ENCODE measurements around the gene ADIPOR1. TPM values are rescaled to one million over a fixed set of nuclear protein-coding genes. Genes with fewer than 3 reads are reported as not detected.
A peak's percentile ranks its signal among the peaks of the same experiment; 100 is the strongest.
"Not testable (repeated sequence)": the region's sequence is repeated elsewhere in the genome, so short reads cannot be mapped to it uniquely, and the experiment has no call there.

ADIPOR1 gene
- 10 to 100 TPM; 75.2 to 76.6 TPM for total RNA-seq

GRCh38 chr1:202957733-202958543 lies at the start of gene ADIPOR1:
Gene ADIPOR1 (minus strand): TSS chr1:202958312. CDS start chr1:202951070, 7,242 bp downstream.
- POLR2A ChIA-PET: no interaction called here
- no peaks in the 10 kb centered on the region for H3K27me3 Mint-ChIP-seq
- peak within 1 kb of the TSS; percentile 81 for H3K4me3 Mint-ChIP-seq
- DNase-seq: peak; percentile 96
- peaks cover 46% of the 10 kb centered on the region for H3K4me1 Mint-ChIP-seq (ENCODE audit: low read depth)
- H3K27ac Mint-ChIP-seq: peak within 1 kb of the TSS; percentile 64
- no peaks in the 10 kb centered on the region for H3K9me3 Mint-ChIP-seq
- H3K36me3 Mint-ChIP-seq: peaks cover 6% of the 10 kb centered on the region
- intact Hi-C loops (cut with micrococcal nuclease): loop anchor here (2.0 to 5.0 kb wide), 2 partner anchors 31 to 694 kb away; partner anchors contain the start of gene KLHL12
- CTCF ChIA-PET: no interaction called here

DNA sequence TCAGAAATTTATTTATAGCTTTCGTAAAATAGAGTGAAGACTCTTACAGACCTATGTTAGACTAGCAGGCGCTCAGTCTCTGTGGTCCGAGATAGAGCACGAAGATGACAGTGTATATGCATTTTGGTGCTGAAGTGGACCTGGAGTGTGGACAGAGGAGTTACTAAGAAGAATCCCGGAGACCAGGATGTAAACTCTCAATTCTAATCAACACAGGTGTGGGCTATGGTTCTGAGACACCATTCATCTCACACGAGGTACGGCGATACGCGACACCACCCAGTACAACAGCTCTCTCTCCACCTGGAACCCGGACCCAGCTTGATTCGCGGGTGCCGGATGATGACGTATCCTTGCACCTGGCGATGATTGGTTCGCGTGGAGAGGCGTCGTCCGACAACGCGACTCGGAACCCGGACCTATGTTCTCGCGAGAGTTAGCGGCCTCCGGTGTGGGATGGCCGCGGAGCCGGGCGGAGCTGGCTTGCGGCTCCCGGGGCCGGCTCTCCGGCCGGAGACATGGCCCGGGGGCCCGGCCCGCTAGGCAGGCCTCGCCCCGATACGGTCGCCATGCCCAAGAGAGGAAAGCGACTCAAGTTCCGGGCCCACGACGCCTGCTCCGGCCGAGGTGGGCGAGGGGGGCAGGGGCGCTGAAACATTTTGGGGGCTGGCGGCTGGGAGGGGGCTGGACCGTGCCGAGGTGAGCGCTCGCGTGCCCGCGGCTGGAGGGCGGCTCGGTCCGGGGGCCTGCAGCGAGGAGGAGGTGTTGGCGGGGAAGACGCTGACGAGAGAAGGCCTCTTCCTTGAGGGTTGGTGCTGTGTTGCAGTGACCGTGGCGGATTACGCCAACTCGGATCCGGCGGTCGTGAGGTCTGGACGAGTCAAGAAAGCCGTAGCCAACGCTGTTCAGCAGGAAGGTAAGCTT lies 49.1 kb upstream of the ADIPOR1 start, which contains the start of gene TMEM183A:
Gene TMEM183A (plus strand): TSS at position 427 of the 924 bp plus-strand sequence. CDS start 92 bp downstream, at position 519.
- Mint-ChIP-seq H3K4me1 (ENCODE audit: low read depth) (peaks cover 24% of the 10 kb centered on the region), H3K36me3 (peaks cover 18% of the 10 kb centered on the region), H3K9me3 (no peaks in the 10 kb centered on the region), H3K27ac (peak within 1 kb of the TSS; percentile 96), H3K4me3 (peak within 1 kb of the TSS; percentile 80), H3K27me3 (no peaks in the 10 kb centered on the region)
- ChIA-PET POLR2A (interaction anchor here (0.6 to 2.4 kb wide), 13 partner anchors 8 to 665 kb away, joined by 3 to 12 read pairs (median 4); partner anchors contain the start of genes KLHL12, PCAT6, PPFIA4 and RABIF), CTCF (interaction anchor here (1.0 to 5.1 kb wide), 8 partner anchors 8 to 262 kb away, joined by 3 to 24 read pairs (median 5); partner anchors contain the start of gene KLHL12)
- DNase-seq: peak; percentile 97
- intact Hi-C loops (cut with micrococcal nuclease): loop anchor here (1.0 to 10.0 kb wide), 5 partner anchors 19 to 1488 kb away; partner anchors contain the start of genes PIK3C2B, PPFIA4 and RABIF

DNA sequence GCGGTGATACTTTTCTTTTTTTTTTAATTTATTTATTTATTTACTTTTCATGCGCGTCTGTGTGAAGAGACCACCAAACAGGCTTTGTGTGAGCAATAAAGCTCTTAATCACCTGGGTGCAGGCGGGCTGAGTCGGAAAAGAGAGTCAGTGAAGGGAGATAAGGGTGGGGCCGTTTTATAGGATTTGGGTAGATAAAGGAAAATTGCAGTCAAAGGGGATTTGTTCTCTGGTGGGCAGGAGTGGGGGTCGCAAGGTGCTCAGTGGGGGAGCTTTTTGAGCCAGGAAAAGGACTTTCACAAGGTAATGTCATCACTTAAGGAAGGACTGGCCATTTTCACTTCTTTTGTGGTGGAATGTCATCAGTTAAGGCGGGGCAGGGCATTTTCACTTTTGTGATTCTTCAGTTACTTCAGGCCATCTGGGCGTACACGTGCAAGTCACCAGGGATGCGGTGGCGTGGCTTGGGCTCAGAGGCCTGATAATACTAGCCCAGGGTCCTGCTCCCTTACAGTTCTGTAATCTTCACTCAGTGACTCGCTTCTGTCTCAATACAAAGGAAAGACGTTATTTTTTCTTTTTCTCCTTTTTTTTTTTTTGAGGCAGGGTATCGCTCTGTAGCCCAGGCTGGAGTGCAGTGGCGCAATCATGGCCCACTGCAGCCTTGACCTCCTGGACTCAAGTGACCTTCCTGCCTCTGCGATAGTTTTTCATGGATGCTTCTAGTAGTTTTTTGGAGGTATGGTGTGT lies 47.5 kb upstream of the ADIPOR1 start:
- H3K9me3 Mint-ChIP-seq, H3K27me3 Mint-ChIP-seq, DNase-seq: not testable (repeated sequence)
- intact Hi-C loops (cut with micrococcal nuclease): loop anchor here (2.0 to 10.0 kb wide), 2 partner anchors 199 to 1489 kb away; partner anchors contain the start of gene PIK3C2B
- H3K4me1 Mint-ChIP-seq (ENCODE audit: low read depth): peaks cover 20% of the 10 kb centered on the region
- CTCF ChIA-PET: interaction anchor here (0.6 to 1.6 kb wide), 7 partner anchors 27 to 337 kb away, joined by 3 to 8 read pairs (median 3); partner anchors contain the start of gene KLHL12
- POLR2A ChIA-PET: interaction anchor here (1.0 to 1.2 kb wide), 2 partner anchors 10 to 316 kb away, joined by 3 read pairs; no protein-coding TSS in a partner anchor
- H3K27ac Mint-ChIP-seq: peak overlapping the region; percentile 96
- H3K36me3 Mint-ChIP-seq: peaks cover 13% of the 10 kb centered on the region
- H3K4me3 Mint-ChIP-seq: peak overlapping the region; percentile 80

DNA sequence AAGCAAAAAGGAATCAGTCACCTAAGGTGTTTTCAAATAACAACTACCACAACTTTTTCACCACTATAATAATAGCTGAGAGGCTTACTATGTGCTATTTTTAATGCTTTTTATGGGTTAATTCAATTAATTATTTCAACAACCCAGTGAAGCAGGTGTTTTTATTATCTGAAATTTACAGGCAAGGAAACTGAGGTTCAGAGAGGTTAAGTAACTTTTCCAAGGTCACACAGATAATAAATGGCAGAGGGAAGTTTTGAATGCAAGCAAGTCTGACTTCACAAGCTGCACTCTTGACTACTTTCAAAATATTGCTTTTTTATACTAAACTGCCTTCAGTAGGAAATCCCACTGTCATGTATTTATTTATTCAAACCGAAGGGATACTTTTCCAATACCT lies 44.8 kb upstream of the ADIPOR1 start:
- H3K4me3 Mint-ChIP-seq: no peak overlapping the region
- no peaks in the 10 kb centered on the region for H3K9me3 Mint-ChIP-seq
- H3K36me3 Mint-ChIP-seq: peaks cover 4% of the 10 kb centered on the region
- H3K27ac Mint-ChIP-seq: no peak overlapping the region
- ChIA-PET POLR2A (no interaction called here), CTCF (no interaction called here)
- H3K27me3 Mint-ChIP-seq: peaks cover 3% of the 10 kb centered on the region
- intact Hi-C loops (cut with micrococcal nuclease): loop anchor here (10.0 kb wide), 1 partner anchor 1492 kb away; the partner anchor contains the start of gene PIK3C2B
- peaks cover 16% of the 10 kb centered on the region for H3K4me1 Mint-ChIP-seq (ENCODE audit: low read depth)
- no peak for DNase-seq

GRCh38 chr1:203001986-203002385 lies 43.9 kb upstream of the ADIPOR1 start:
- intact Hi-C loops (cut with micrococcal nuclease): loop anchor here (10.0 kb wide), 1 partner anchor 1493 kb away; the partner anchor contains the start of gene PIK3C2B
- H3K36me3 Mint-ChIP-seq: peaks cover 2% of the 10 kb centered on the region
- POLR2A ChIA-PET: no interaction called here
- H3K4me3 Mint-ChIP-seq: no peak overlapping the region
- no peak overlapping the region for H3K27ac Mint-ChIP-seq
- H3K9me3 Mint-ChIP-seq: no peaks in the 10 kb centered on the region
- DNase-seq: no peak
- CTCF ChIA-PET: no interaction called here
- H3K4me1 Mint-ChIP-seq (ENCODE audit: low read depth): peaks cover 16% of the 10 kb centered on the region
- peaks cover 7% of the 10 kb centered on the region for H3K27me3 Mint-ChIP-seq

DNA sequence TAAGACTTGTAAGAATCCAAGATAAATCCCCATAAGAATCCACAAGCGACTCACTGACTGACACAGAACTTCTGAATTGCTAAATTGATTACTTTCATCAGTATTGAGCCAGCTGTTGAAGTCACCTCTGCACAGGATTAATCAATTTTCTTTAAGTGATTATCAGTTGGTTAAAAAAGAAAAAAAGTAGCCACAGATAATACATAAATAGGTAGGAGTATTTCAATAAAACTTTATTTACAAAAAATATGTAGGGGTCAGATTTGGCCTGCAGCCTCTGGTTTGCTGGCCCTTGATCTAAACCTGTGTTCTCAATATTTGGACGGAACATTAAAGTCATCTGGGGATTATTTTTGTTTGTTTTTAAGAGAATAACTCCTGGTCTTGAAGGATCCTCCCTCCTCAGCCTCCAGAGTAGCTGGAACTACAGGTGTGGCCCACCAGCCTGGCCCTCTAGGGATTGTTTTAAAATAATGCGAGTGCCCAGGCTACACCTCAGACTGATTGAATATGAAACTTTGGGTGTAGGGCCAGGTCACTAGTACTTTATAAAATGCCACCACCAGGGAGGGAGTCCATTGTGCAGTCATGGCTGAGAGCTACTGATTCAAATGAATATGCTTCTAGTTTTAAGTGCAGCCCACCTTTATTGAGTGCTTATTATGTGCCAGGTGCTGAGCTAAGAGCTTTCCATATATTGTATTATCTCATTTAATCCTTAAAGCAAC lies 42.3 kb upstream of the ADIPOR1 start:
- Mint-ChIP-seq H3K4me3 (no peak overlapping the region), H3K9me3 (no peaks in the 10 kb centered on the region), H3K4me1 (ENCODE audit: low read depth) (peaks cover 10% of the 10 kb centered on the region), H3K27ac (no peak overlapping the region), H3K36me3 (no peaks in the 10 kb centered on the region), H3K27me3 (peaks cover 15% of the 10 kb centered on the region)
- no peak for DNase-seq
- ChIA-PET POLR2A (no interaction called here), CTCF (interaction anchor here (0.8 to 2.9 kb wide), 11 partner anchors 9 to 249 kb away, joined by 3 to 13 read pairs (median 5); partner anchors contain the start of gene KLHL12)
- intact Hi-C loops (cut with micrococcal nuclease): loop anchor here (10.0 kb wide), 1 partner anchor 1494 kb away; the partner anchor contains the start of gene PIK3C2B

DNA sequence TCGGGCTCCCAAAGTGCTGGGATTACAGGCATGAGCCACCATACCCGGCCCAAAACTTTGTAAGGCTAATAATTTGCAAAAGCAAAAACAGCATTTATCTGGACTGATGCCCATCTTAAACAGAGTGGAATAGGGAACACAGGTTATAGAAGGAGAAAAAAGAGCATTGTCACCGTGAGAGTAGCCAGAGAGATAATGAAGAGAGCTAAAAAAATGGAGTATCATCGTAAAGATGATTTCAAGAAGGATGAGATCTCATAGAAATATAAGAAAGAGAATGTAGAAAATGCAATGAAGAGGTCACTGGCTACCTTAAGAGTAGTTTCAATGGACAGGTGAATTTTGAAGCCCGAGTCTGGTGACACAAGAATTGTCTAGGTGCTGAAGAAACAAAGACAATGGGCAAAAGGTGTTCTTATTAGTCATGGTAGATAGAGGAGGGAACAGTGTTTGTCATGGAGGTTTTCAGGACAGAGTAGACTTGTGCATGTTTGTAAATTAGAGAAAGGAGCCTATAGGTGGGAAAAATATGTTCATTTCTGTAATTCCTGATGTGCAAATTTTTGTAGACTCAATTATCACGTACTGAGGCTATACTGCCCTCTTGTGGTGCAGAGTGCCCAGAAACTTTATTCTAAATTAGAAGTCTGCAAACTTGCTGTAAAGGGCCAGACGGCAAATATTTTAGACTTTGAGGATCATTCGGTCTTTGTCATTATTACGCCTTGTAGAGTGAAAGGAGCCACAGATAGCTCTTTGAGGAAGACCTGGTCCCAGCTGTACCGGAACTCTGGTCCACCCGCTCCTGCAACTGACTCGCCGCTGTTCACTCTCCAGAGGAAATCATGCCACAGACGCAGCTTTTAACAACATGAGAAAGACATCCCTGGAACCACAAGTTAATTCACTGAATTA lies 41.0 kb upstream of the ADIPOR1 start:
- intact Hi-C loops (cut with micrococcal nuclease): loop anchor here (2.0 kb wide), 5 partner anchors 30 to 248 kb away; partner anchors contain the start of genes KLHL12, PCAT6 and RABIF
- Mint-ChIP-seq H3K4me1 (ENCODE audit: low read depth) (peaks cover 10% of the 10 kb centered on the region), H3K36me3 (no peaks in the 10 kb centered on the region), H3K4me3 (peak overlapping the region; percentile 33), H3K27me3 (peaks cover 22% of the 10 kb centered on the region), H3K27ac (no peak overlapping the region), H3K9me3 (no peaks in the 10 kb centered on the region)
- DNase-seq: peak; percentile 63
- POLR2A ChIA-PET: interaction anchor here (0.7 kb wide), 1 partner anchor 160 kb away, joined by 4 read pairs; no protein-coding TSS in a partner anchor
- CTCF ChIA-PET: interaction anchor here (0.6 to 2.9 kb wide), 27 partner anchors 8 to 641 kb away, joined by 3 to 24 read pairs (median 4); partner anchors contain the start of genes KLHL12, RABIF and TMEM183A

DNA sequence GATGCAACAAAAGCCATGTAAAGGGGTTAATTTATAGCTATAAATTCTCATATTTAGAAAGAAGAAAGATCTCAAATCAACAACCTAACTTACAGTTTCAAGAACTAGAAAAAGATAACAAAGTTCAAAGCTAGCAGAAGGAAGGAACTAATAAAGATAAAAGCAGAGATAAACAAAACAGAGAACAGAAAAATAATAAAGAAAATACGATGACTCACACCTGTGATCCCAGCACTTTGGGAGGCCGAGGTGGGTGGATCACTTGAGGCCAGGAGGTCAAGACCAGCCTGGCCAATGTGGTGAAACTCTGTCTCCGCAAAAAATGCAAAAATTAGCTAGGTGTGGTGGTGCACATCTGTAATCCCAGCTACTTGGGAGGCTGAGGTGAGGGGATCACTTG lies 36.6 kb upstream of the ADIPOR1 start:
- no peaks in the 10 kb centered on the region for H3K36me3 Mint-ChIP-seq
- ChIA-PET POLR2A (interaction anchor here (0.5 kb wide), 1 partner anchor 209 kb away, joined by 3 read pairs; no protein-coding TSS in a partner anchor), CTCF (interaction anchor here (0.8 to 1.3 kb wide), 3 partner anchors 11 to 222 kb away, joined by 3 read pairs; no protein-coding TSS in a partner anchor)
- intact Hi-C loops (cut with micrococcal nuclease): no loop called here
- H3K27ac Mint-ChIP-seq: no peak overlapping the region
- DNase-seq: no peak
- H3K4me1 Mint-ChIP-seq (ENCODE audit: low read depth): peaks cover 7% of the 10 kb centered on the region
- no peaks in the 10 kb centered on the region for H3K9me3 Mint-ChIP-seq
- no peak overlapping the region for H3K4me3 Mint-ChIP-seq
- H3K27me3 Mint-ChIP-seq: peaks cover 31% of the 10 kb centered on the region

DNA sequence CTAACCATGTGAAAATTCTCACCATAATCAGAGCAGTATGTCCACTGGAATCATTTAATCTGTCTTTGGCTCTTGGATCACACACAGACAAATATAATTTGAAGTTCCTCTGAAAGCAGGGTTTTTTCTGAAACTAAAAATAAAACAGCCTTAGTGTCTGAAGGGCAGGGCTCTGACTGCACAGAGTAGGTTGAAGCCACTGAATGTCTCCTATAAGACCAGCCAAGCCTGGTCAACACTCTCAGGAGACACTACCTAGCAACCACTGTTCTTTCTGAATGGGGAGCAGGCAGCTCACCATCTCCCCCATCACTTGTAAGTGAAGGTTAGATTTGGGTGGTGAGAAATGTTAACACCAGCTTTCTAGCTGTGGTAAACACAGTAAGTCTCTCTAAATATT lies 33.0 kb upstream of the ADIPOR1 start:
- no peaks in the 10 kb centered on the region for H3K9me3 Mint-ChIP-seq
- no peaks in the 10 kb centered on the region for H3K36me3 Mint-ChIP-seq
- ChIA-PET POLR2A (no interaction called here), CTCF (interaction anchor here (1.4 to 2.0 kb wide), 2 partner anchors 7 to 9 kb away, joined by 3 to 9 read pairs; no protein-coding TSS in a partner anchor)
- intact Hi-C loops (cut with micrococcal nuclease): no loop called here
- H3K27me3 Mint-ChIP-seq: peaks cover 24% of the 10 kb centered on the region
- no peak overlapping the region for H3K4me3 Mint-ChIP-seq
- no peak for DNase-seq
- H3K4me1 Mint-ChIP-seq (ENCODE audit: low read depth): no peaks in the 10 kb centered on the region
- H3K27ac Mint-ChIP-seq: no peak overlapping the region

Measured in activated CD4-positive, alpha-beta memory T cell treated with anti-CD3 and anti-CD28 coated beads for 36 hours (primary cell).